SK-N-SH treated with all-trans-retinoic acid at 6 μM for 48 hours (cell line): ENCODE measurements around the gene PLA2G3.

Source experiments
- TCF4 ChIP-seq: fragments of 250-450 bp; sonication (Bioruptor Pico); IDR thresholded peaks from 2 replicates; pipeline ENCODE4 v1.8.0; 2021; ENCODE audit warnings: mild to moderate bottlenecking, moderate library complexity, borderline replicate concordance
- TF ChIP-seq, protein P1 (sequence below): fragments of 250-450 bp; sonication (Bioruptor Pico); IDR thresholded peaks from 2 replicates; pipeline ENCODE4 v1.8.0; 2020; ENCODE audit warnings: mild to moderate bottlenecking, moderate library complexity, borderline replicate concordance

DNA sequence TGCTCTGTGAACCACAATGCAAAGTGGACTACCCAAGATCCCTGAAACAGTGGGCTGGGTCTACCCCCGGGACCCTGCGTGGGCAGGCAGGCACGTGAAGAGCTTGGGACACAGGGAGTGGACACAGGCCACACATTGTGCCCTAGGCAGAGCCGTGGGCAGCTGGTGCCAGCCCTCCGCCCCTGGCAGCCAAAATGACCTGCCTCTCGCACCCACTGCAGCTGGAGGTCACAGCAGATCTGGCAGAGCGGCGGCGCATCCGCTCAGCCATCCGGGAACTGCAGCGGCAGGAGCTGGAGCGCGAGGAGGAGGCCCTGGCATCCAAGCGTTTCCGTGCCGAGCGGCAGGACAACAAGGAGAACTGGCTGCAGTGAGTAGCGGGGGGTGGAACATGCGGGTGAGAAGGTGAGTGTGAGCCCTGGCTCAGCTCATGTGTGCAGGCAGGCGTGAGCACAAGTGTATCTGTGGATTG, 52.5 kb downstream of the PLA2G3 start:
- TF ChIP-seq TCF4 (CRISPR knock-in tag), result no peak
- TF ChIP-seq, protein P1, sequence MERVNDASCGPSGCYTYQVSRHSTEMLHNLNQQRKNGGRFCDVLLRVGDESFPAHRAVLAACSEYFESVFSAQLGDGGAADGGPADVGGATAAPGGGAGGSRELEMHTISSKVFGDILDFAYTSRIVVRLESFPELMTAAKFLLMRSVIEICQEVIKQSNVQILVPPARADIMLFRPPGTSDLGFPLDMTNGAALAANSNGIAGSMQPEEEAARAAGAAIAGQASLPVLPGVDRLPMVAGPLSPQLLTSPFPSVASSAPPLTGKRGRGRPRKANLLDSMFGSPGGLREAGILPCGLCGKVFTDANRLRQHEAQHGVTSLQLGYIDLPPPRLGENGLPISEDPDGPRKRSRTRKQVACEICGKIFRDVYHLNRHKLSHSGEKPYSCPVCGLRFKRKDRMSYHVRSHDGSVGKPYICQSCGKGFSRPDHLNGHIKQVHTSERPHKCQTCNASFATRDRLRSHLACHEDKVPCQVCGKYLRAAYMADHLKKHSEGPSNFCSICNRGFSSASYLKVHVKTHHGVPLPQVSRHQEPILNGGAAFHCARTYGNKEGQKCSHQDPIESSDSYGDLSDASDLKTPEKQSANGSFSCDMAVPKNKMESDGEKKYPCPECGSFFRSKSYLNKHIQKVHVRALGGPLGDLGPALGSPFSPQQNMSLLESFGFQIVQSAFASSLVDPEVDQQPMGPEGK (CRISPR knock-in tag), result no peak
